ENCODE data around the gene ENO1.

DNA sequence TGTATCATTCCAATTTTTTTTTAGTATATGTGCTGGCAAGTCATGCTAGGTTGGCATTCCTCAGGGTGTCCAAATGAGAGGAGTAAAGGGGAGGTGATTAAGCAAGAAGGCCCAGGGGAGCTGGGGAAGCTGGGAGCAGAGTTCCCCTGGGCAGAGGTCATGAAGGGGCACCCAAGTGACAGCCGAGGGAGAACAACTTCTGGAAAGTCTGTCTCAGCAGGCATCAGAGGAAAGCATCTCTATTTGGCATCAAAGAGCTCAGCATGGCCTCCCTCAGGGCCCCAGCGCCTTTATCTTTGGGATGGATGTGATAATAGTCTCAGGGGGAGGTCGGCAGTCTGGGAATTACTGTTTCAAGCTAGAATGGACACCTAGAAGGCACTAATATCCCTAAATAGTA lies 5.0 kb upstream of the ENO1 start:
- no peak for TF ChIP-seq GABPA (IDR thresholded peaks at IDR 0.05; ENCODE audit: low read depth)
- TF ChIP-seq, protein P1, sequence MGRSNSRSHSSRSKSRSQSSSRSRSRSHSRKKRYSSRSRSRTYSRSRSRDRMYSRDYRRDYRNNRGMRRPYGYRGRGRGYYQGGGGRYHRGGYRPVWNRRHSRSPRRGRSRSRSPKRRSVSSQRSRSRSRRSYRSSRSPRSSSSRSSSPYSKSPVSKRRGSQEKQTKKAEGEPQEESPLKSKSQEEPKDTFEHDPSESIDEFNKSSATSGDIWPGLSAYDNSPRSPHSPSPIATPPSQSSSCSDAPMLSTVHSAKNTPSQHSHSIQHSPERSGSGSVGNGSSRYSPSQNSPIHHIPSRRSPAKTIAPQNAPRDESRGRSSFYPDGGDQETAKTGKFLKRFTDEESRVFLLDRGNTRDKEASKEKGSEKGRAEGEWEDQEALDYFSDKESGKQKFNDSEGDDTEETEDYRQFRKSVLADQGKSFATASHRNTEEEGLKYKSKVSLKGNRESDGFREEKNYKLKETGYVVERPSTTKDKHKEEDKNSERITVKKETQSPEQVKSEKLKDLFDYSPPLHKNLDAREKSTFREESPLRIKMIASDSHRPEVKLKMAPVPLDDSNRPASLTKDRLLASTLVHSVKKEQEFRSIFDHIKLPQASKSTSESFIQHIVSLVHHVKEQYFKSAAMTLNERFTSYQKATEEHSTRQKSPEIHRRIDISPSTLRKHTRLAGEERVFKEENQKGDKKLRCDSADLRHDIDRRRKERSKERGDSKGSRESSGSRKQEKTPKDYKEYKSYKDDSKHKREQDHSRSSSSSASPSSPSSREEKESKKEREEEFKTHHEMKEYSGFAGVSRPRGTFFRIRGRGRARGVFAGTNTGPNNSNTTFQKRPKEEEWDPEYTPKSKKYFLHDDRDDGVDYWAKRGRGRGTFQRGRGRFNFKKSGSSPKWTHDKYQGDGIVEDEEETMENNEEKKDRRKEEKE (IDR thresholded peaks at IDR 0.05) = no peak
- no peak for TF ChIP-seq TBL1XR1 (IDR thresholded peaks at IDR 0.05; ENCODE audit: low read depth, low read length)
- no peak for TF ChIP-seq NFXL1 (IDR thresholded peaks at IDR 0.05; ENCODE audit: borderline replicate concordance)
- TF ChIP-seq HDAC2 (IDR thresholded peaks at IDR 0.05) = no peak
- no peak for TF ChIP-seq EZH2 (IDR thresholded peaks at IDR 0.05; ENCODE audit: borderline replicate concordance, control insufficient read depth, low read depth, low read length)
- TF ChIP-seq, protein P2, sequence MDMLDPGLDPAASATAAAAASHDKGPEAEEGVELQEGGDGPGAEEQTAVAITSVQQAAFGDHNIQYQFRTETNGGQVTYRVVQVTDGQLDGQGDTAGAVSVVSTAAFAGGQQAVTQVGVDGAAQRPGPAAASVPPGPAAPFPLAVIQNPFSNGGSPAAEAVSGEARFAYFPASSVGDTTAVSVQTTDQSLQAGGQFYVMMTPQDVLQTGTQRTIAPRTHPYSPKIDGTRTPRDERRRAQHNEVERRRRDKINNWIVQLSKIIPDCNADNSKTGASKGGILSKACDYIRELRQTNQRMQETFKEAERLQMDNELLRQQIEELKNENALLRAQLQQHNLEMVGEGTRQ (IDR thresholded peaks at IDR 0.05; ENCODE audit: borderline replicate concordance, low read depth, low read length) = no peak

Data from GM12878 (cell line).